HepG2 (cell line): Measurements from ENCODE around the gene SETD2. TPM values are rescaled to one million over a fixed set of nuclear protein-coding genes. Genes with fewer than 3 reads are reported as not detected.
A peak's percentile ranks its signal among the peaks of the same experiment; 100 is the strongest.

Experiments used
- CAMTA2 ChIP-seq: sonication (generic); formaldehyde crosslinking; IDR thresholded peaks from 2 replicates; pipeline ENCODE4 v1.4.0; 2020; ENCODE audit warnings: mild to moderate bottlenecking, missing genetic modification reagents, borderline replicate concordance
- KLF12 ChIP-seq: sonication (generic); formaldehyde crosslinking; IDR thresholded peaks from 2 replicates; pipeline ENCODE4 v1.4.0; 2020; ENCODE audit warnings: missing genetic modification reagents, borderline replicate concordance
- MTF1 ChIP-seq: sonication (generic); formaldehyde crosslinking; IDR thresholded peaks from 2 replicates; pipeline ENCODE4 v1.5.0; 2020; ENCODE audit warnings: missing genetic modification reagents
- NONO ChIP-seq, 2 experiments: fragments of 450-650 bp in 1 of 2; sonication (generic) in 1 of 2; formaldehyde crosslinking in 1 of 2; IDR thresholded peaks in 1 of 2; conservative IDR thresholded peaks in 1 of 2; 2 replicates each; pipeline versions ENCODE4 v1.6.1 to v1.8.0; 2017 to 2022; ENCODE audit warnings: mild to moderate bottlenecking in 1 of 2, missing genetic modification reagents in 1 of 2, moderate library complexity in 1 of 2
- RAD21 ChIP-seq: fragments of 450-650 bp; formaldehyde crosslinking; IDR thresholded peaks from 2 replicates; pipeline ENCODE4 v1.5.0; 2020; ENCODE audit warnings: mild to moderate bottlenecking
- XBP1 ChIP-seq: sonication (generic); formaldehyde crosslinking; IDR thresholded peaks from 2 replicates; pipeline ENCODE4 v1.5.0; 2020; ENCODE audit warnings: missing genetic modification reagents
- ZKSCAN8 ChIP-seq: IDR thresholded peaks from 2 replicates; pipeline ENCODE4 v1.6.1; 2016; ENCODE audit warnings: borderline replicate concordance, missing genetic modification reagents, missing compliant biosample characterization
- ZNF335 ChIP-seq: sonication (generic); formaldehyde crosslinking; IDR thresholded peaks from 2 replicates; pipeline ENCODE4 v1.4.0; 2020; ENCODE audit warnings: missing genetic modification reagents
- ZNF549 ChIP-seq: sonication (generic); formaldehyde crosslinking; IDR thresholded peaks from 2 replicates; pipeline ENCODE4 v1.5.0; 2020; ENCODE audit warnings: missing genetic modification reagents
- ZNF589 ChIP-seq: sonication (generic); formaldehyde crosslinking; conservative IDR thresholded peaks from 2 replicates; pipeline ENCODE4 v1.8.0; 2022; ENCODE audit warnings: mild to moderate bottlenecking, moderate library complexity, missing genetic modification reagents
- ZSCAN22 ChIP-seq: sonication (generic); formaldehyde crosslinking; IDR thresholded peaks from 2 replicates; pipeline ENCODE4 v1.4.0; 2020; ENCODE audit warnings: mild to moderate bottlenecking, missing genetic modification reagents
- polyA plus RNA-seq, 8 experiments: library from polyadenylated mRNA; depleted of rRNA in 3 of 8; stranded (reverse) in 7 of 8; unstranded in 1 of 8; fragments of >200 nt; fragmentation: Illumina TruSeq in 4 of 8; extraction: Trizol in 4 of 8; gene quantifications; 2 replicates each; pipeline versions ENCODE4 v1.2.1 to v1.2.3, GENCODE V29; 2011 to 2016; ENCODE audit warnings: low read depth in 4 of 8, missing spikeins in 1 of 8, mixed read lengths in 1 of 8; ENCODE audit not compliant: insufficient read depth in 1 of 8
- total RNA-seq, 5 experiments: library from RNA; depleted of rRNA; stranded (reverse); fragments of >200 nt; fragmentation: Illumina TruSeq; extraction: Trizol; gene quantifications; 2 replicates each; pipeline ENCODE4 v1.2.3, GENCODE V29; 2016; ENCODE audit warnings: low read depth in 1 of 5
- TF ChIP-seq, protein P1 (sequence below): sonication (generic); formaldehyde crosslinking; IDR thresholded peaks from 2 replicates; pipeline ENCODE4 v1.4.0; 2020; ENCODE audit warnings: missing genetic modification reagents
- TF ChIP-seq, protein P2 (sequence below): sonication (generic); formaldehyde crosslinking; IDR thresholded peaks from 2 replicates; pipeline ENCODE4 v1.5.0; 2020; ENCODE audit warnings: missing genetic modification reagents, mild to moderate bottlenecking, borderline replicate concordance
- TF ChIP-seq, protein P3 (sequence below): IDR thresholded peaks from 2 replicates; pipeline ENCODE4 v1.6.1; 2016; ENCODE audit warnings: mild to moderate bottlenecking
- TF ChIP-seq, protein P4 (sequence below): IDR thresholded peaks from 2 replicates; pipeline ENCODE4 v1.6.1; 2016; ENCODE audit warnings: low read depth, borderline replicate concordance
- TF ChIP-seq, protein P5 (sequence below), 2 experiments: fragments of 450-650 bp in 1 of 2; sonication (generic) in 1 of 2; formaldehyde crosslinking; IDR thresholded peaks; 2 replicates each; pipeline versions ENCODE4 v1.5.0 to v1.8.0; 2020 to 2022; ENCODE audit warnings: mild to moderate bottlenecking in 1 of 2, missing genetic modification reagents in 1 of 2
- TF ChIP-seq, protein P6 (sequence below): IDR thresholded peaks from 2 replicates; pipeline ENCODE4 v1.6.1; 2016; ENCODE audit warnings: low read depth, control low read depth
- TF ChIP-seq, protein P7 (sequence below): sonication (generic); formaldehyde crosslinking; IDR thresholded peaks from 2 replicates; pipeline ENCODE4 v1.5.1; 2020; ENCODE audit warnings: missing genetic modification reagents, mild to moderate bottlenecking, borderline replicate concordance

SETD2 gene
- total and polyA plus RNA-seq, 2 of the 13 experiments (the other 11 are each of a cell fraction or from before 2014, with no cell fraction given): 14.2 to 24.2 TPM

DNA sequence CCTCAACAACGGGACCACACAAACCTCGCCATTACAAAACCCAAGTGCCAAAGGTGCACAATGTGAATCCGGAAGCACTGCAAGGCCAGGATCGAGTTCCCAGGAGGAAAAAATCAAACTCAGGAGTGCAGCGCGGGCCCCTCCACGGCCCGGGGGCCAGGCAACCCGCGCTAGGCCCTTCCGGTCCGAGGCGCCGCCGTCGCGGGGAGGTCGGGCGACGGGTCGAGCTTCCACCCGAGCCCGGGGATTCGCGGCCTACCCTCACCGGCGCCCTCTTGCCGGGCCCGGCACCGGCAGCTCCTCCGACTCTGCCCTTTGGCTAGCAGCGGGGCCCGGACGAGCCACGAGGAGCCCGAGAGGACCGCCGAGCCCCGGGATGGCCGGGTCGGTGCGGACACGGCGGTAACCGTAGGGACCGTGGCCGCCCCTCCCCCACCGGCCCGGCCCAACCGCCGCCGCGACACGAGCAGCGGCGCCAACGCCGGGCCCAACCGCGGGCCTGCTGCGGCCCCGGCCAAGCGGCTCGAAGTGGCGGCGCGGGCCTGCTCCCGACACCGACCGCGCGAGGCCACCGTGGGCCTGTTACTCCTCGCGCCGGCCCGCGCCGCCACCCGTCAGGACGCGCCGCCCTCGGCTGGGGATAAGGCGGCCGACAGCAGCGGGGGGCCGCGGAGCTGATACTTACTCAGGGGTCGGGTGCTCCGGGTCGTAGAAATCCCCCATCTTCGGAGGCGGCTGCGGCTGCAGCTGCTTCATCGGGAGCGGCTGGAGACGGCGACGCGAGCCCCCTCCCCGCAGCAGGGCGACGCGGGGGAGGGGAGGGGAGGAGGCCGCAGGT is 525 bp downstream of the SETD2 start (continued):
- TF ChIP-seq, protein P1, sequence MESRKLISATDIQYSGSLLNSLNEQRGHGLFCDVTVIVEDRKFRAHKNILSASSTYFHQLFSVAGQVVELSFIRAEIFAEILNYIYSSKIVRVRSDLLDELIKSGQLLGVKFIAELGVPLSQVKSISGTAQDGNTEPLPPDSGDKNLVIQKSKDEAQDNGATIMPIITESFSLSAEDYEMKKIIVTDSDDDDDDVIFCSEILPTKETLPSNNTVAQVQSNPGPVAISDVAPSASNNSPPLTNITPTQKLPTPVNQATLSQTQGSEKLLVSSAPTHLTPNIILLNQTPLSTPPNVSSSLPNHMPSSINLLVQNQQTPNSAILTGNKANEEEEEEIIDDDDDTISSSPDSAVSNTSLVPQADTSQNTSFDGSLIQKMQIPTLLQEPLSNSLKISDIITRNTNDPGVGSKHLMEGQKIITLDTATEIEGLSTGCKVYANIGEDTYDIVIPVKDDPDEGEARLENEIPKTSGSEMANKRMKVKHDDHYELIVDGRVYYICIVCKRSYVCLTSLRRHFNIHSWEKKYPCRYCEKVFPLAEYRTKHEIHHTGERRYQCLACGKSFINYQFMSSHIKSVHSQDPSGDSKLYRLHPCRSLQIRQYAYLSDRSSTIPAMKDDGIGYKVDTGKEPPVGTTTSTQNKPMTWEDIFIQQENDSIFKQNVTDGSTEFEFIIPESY (CRISPR knock-in tag): no peak
- TF ChIP-seq, protein P2, sequence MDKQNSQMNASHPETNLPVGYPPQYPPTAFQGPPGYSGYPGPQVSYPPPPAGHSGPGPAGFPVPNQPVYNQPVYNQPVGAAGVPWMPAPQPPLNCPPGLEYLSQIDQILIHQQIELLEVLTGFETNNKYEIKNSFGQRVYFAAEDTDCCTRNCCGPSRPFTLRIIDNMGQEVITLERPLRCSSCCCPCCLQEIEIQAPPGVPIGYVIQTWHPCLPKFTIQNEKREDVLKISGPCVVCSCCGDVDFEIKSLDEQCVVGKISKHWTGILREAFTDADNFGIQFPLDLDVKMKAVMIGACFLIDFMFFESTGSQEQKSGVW (CRISPR knock-in tag): no peak
- no peak for TF ChIP-seq ZKSCAN8 (CRISPR knock-in tag)
- no peak for TF ChIP-seq MTF1 (CRISPR knock-in tag)
- TF ChIP-seq, protein P3, sequence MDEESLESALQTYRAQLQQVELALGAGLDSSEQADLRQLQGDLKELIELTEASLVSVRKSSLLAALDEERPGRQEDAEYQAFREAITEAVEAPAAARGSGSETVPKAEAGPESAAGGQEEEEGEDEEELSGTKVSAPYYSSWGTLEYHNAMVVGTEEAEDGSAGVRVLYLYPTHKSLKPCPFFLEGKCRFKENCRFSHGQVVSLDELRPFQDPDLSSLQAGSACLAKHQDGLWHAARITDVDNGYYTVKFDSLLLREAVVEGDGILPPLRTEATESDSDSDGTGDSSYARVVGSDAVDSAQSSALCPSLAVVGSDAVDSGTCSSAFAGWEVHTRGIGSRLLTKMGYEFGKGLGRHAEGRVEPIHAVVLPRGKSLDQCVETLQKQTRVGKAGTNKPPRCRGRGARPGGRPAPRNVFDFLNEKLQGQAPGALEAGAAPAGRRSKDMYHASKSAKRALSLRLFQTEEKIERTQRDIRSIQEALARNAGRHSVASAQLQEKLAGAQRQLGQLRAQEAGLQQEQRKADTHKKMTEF (CRISPR knock-in tag): peak; percentile 81; the same call in 1 of the 2 replicates
- TF ChIP-seq, protein P4, sequence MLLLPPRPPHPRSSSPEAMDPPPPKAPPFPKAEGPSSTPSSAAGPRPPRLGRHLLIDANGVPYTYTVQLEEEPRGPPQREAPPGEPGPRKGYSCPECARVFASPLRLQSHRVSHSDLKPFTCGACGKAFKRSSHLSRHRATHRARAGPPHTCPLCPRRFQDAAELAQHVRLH (CRISPR knock-in tag): peak; percentile 64; the same call in 1 of the 2 replicates
- TF ChIP-seq XBP1: no peak
- TF ChIP-seq RAD21: no peak
- TF ChIP-seq, protein P5, sequence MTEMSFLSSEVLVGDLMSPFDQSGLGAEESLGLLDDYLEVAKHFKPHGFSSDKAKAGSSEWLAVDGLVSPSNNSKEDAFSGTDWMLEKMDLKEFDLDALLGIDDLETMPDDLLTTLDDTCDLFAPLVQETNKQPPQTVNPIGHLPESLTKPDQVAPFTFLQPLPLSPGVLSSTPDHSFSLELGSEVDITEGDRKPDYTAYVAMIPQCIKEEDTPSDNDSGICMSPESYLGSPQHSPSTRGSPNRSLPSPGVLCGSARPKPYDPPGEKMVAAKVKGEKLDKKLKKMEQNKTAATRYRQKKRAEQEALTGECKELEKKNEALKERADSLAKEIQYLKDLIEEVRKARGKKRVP (CRISPR knock-in tag; IDR thresholded peaks at IDR 0.05): 0 out of 4 replicates have a peak, but pooled peaks of 1 of the 2 experiments have one; percentile 10
- no peak for TF ChIP-seq ZNF335 (CRISPR knock-in tag)
- TF ChIP-seq, protein P6, sequence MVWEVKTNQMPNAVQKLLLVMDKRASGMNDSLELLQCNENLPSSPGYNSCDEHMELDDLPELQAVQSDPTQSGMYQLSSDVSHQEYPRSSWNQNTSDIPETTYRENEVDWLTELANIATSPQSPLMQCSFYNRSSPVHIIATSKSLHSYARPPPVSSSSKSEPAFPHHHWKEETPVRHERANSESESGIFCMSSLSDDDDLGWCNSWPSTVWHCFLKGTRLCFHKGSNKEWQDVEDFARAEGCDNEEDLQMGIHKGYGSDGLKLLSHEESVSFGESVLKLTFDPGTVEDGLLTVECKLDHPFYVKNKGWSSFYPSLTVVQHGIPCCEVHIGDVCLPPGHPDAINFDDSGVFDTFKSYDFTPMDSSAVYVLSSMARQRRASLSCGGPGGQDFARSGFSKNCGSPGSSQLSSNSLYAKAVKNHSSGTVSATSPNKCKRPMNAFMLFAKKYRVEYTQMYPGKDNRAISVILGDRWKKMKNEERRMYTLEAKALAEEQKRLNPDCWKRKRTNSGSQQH (CRISPR knock-in tag): peak; percentile 50; the same call in 1 of the 2 replicates
- TF ChIP-seq NONO (IDR thresholded peaks at IDR 0.05): no peak
- no peak; the same call in 1 of the 2 replicates for TF ChIP-seq NONO (CRISPR knock-in tag; conservative IDR thresholded peaks at IDR 0.05)
- TF ChIP-seq CAMTA2 (CRISPR knock-in tag): peak; percentile 76; the same call in 1 of the 2 replicates
- TF ChIP-seq KLF12: 0 out of 2 replicates have a peak, but pooled peaks have one; percentile 47
- TF ChIP-seq, protein P7, sequence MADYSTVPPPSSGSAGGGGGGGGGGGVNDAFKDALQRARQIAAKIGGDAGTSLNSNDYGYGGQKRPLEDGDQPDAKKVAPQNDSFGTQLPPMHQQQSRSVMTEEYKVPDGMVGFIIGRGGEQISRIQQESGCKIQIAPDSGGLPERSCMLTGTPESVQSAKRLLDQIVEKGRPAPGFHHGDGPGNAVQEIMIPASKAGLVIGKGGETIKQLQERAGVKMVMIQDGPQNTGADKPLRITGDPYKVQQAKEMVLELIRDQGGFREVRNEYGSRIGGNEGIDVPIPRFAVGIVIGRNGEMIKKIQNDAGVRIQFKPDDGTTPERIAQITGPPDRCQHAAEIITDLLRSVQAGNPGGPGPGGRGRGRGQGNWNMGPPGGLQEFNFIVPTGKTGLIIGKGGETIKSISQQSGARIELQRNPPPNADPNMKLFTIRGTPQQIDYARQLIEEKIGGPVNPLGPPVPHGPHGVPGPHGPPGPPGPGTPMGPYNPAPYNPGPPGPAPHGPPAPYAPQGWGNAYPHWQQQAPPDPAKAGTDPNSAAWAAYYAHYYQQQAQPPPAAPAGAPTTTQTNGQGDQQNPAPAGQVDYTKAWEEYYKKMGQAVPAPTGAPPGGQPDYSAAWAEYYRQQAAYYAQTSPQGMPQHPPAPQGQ (CRISPR knock-in tag): no peak
- TF ChIP-seq ZNF589: 0 out of 2 replicates have a peak, but pooled peaks have one; percentile 69
- peak; percentile 85 for TF ChIP-seq ZSCAN22 (CRISPR knock-in tag)
- no peak for TF ChIP-seq ZNF549
